Calu3 (cell line): Measurements from ENCODE around the gene CLCN7. TPM values are rescaled to one million over a fixed set of nuclear protein-coding genes. Genes with fewer than 3 reads are reported as not detected.

ENCODE experiments used
- BruUV-seq: library from RNA; stranded (reverse); fragments of 400-500 nt; replicated peaks from 2 replicates; lab custom pipeline; 2021; lab: Mats Ljungman, UMichigan
- CTCF ChIA-PET: fragments of 300-600 bp; sonication (Branson Sonifier 250); formaldehyde crosslinking; loops from one replicate; lab custom pipeline; 2022; ENCODE audit warnings: antibody characterized with exemption; lab: Charles Lee
- DNase-seq: peaks from one replicate; pipeline ENCODE4 v3.0.0; 2022
- H3K27ac Mint-ChIP-seq: one replicate; pipeline ENCODE4 v1.8.0; 2022; ENCODE audit warnings: mixed read lengths; ENCODE audit not compliant: unreplicated experiment
- H3K27me3 Mint-ChIP-seq: one replicate; pipeline ENCODE4 v1.8.0; 2022; ENCODE audit warnings: mixed read lengths; ENCODE audit not compliant: unreplicated experiment
- H3K36me3 Mint-ChIP-seq: one replicate; pipeline ENCODE4 v1.8.0; 2022; ENCODE audit warnings: mild to moderate bottlenecking, moderate library complexity, mixed read lengths; ENCODE audit not compliant: insufficient read depth, unreplicated experiment
- H3K4me1 Mint-ChIP-seq: one replicate; pipeline ENCODE4 v1.8.0; 2022; ENCODE audit warnings: mild to moderate bottlenecking, low read depth, mixed read lengths; ENCODE audit not compliant: unreplicated experiment
- H3K4me3 Mint-ChIP-seq: one replicate; pipeline ENCODE4 v1.8.0; 2022; ENCODE audit warnings: mild to moderate bottlenecking, low read depth, moderate library complexity, mixed read lengths; ENCODE audit not compliant: unreplicated experiment
- H3K9me3 Mint-ChIP-seq: one replicate; pipeline ENCODE4 v1.8.0; 2022; ENCODE audit warnings: low read depth, mixed read lengths; ENCODE audit not compliant: unreplicated experiment
- intact Hi-C: fragments of 100-400 bp; cut with micrococcal nuclease; formaldehyde crosslinking; loops from one replicate; pipeline ENCODE4 v1.10.0; 2022; ENCODE audit not compliant: unreplicated experiment
- total RNA-seq: library from RNA; stranded (reverse); gene quantifications from 2 replicates; pipeline ENCODE4 v1.2.3, GENCODE V29; 2022
- TF ChIP-seq, protein P1 (sequence below): fragments of 200-600 bp; IDR thresholded peaks from one replicate; pipeline ENCODE4 v1.8.0; 2022; ENCODE audit warnings: antibody characterized with exemption; ENCODE audit not compliant: unreplicated experiment

CLCN7 gene
- total RNA-seq, 1 experiment from 2014 or later, result 117 TPM

DNA sequence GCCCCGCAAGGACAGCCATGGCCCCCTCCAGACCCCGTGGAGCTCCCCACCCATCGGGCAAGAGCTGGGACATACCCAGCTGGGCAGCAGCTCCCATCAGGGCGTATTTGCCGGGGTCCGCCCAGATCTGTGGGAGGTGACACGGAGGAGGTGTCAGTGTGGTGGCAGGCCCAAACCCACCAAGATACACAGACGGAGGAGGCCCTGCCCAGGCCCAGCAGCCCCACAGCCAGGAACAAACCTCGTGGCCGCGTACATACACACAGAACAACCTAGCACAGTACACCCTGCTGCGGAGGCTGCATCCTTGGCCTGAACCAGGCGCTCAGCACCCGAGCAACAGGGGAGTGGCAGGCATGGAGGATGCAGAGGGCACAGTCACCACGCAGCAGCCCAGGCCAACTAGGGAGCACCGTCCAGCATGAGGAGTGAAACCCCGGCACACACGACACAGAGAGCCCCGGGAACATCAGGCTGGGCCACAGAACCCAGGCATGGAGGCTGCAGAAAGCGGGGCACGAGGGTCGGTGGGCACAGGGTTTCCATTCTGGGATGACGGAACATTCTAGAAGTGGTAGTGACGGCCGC is 25.5 kb downstream of the CLCN7 start:
- CTCF ChIA-PET, result no interaction called here
- no peaks in the 10 kb centered on the region for H3K4me1 Mint-ChIP-seq
- no peak overlapping the region for H3K27ac Mint-ChIP-seq

GRCh38 chr16:1448536-1449116 is 26.2 kb downstream of the CLCN7 start:
- CTCF ChIA-PET, result interaction anchor here (1.2 to 1.5 kb wide), 2 partner anchors 10 to 28 kb away, joined by 3 to 4 read pairs; partner anchors contain the start of gene UQCC4
- no peak overlapping the region for H3K27ac Mint-ChIP-seq
- H3K9me3 Mint-ChIP-seq, result no peaks in the 10 kb centered on the region
- BruUV-seq, result no TSS peak
- H3K36me3 Mint-ChIP-seq, result peaks cover 51% of the 10 kb centered on the region
- no peaks in the 10 kb centered on the region for H3K27me3 Mint-ChIP-seq
- no peak overlapping the region for H3K4me3 Mint-ChIP-seq
- TF ChIP-seq, protein P1, sequence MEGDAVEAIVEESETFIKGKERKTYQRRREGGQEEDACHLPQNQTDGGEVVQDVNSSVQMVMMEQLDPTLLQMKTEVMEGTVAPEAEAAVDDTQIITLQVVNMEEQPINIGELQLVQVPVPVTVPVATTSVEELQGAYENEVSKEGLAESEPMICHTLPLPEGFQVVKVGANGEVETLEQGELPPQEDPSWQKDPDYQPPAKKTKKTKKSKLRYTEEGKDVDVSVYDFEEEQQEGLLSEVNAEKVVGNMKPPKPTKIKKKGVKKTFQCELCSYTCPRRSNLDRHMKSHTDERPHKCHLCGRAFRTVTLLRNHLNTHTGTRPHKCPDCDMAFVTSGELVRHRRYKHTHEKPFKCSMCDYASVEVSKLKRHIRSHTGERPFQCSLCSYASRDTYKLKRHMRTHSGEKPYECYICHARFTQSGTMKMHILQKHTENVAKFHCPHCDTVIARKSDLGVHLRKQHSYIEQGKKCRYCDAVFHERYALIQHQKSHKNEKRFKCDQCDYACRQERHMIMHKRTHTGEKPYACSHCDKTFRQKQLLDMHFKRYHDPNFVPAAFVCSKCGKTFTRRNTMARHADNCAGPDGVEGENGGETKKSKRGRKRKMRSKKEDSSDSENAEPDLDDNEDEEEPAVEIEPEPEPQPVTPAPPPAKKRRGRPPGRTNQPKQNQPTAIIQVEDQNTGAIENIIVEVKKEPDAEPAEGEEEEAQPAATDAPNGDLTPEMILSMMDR, result no peak
- intact Hi-C loops, result no loop called here
- no peaks in the 10 kb centered on the region for H3K4me1 Mint-ChIP-seq
- no peak for DNase-seq

More for the DNA sequence above, 25.5 kb downstream of the CLCN7 start:
- no peaks in the 10 kb centered on the region for H3K9me3 Mint-ChIP-seq
- no peak overlapping the region for H3K4me3 Mint-ChIP-seq
- peaks cover 56% of the 10 kb centered on the region for H3K36me3 Mint-ChIP-seq
- no peaks in the 10 kb centered on the region for H3K27me3 Mint-ChIP-seq
- DNase-seq, result no peak
- intact Hi-C loops, result no loop called here
- no TSS peak for BruUV-seq
- TF ChIP-seq, protein P1, result no peak

- Mint-ChIP-seq H3K36me3 (peaks cover 45% of the 10 kb centered on the region), H3K4me3 (no peak overlapping the region), H3K27ac (no peak overlapping the region), H3K9me3 (no peaks in the 10 kb centered on the region), H3K27me3 (no peaks in the 10 kb centered on the region), H3K4me1 (no peaks in the 10 kb centered on the region)
- no peak for DNase-seq
- intact Hi-C loops, result no loop called here
- CTCF ChIA-PET, result interaction anchor here (1.2 to 1.5 kb wide), 2 partner anchors 10 to 27 kb away, joined by 3 to 4 read pairs; partner anchors contain the start of gene UQCC4
- TF ChIP-seq, protein P1, result no peak
- no TSS peak for BruUV-seq
Measured at GRCh38 chr16:1447965-1448364, 26.9 kb downstream of the CLCN7 start.

DNA sequence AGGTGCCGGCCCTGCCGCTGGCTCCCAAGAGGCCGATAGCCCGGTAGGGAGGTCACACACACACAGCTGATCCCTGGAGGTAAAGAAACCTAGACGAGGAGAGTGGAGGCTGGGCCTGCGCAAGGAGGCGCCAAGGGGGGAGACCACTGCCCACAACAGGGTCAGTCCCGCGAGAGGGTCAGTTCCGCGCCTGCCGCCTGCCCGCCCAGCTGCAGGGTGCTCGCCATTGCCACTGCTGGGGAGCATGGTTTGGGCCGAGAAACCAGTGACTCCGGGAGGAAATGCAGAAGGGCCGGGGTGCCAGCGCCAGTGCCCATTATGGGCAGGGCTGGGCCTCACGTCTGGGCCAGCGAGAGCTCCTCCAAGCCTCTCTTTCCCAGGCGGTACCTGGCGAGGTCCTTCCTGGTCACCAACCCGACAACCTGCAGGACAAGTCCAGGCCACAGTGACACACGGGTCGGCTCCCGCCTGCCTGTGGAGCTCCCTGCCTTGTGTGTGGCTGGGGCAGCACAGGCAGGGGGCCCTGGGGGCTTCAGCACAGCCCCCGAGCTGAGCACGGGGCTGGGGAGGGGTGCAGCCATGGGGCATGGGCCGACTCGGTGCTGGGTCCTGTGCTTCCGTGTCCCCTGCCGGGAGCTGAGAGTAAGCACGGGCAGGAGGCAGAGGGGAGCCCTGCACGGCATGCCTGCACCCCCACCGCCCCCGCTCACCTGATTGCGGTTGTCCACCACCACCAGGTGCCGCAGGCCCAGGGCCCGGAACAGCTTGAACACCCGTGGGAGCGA is 28.3 kb downstream of the CLCN7 start:
- Mint-ChIP-seq H3K27ac (no peak overlapping the region), H3K4me1 (no peaks in the 10 kb centered on the region), H3K4me3 (no peak overlapping the region), H3K9me3 (no peaks in the 10 kb centered on the region), H3K27me3 (no peaks in the 10 kb centered on the region), H3K36me3 (peaks cover 33% of the 10 kb centered on the region)
- TF ChIP-seq, protein P1, result no peak
- no TSS peak for BruUV-seq
- no peak for DNase-seq
- CTCF ChIA-PET, result no interaction called here
- intact Hi-C loops, result no loop called here
